WTC11 (cell line): ENCODE measurements around the gene TMX4.

Experiments used
- RORB ChIP-seq: fragments of 250-450 bp; sonication (Bioruptor Pico); IDR thresholded peaks from 2 replicates; pipeline ENCODE4 v1.9.0; 2021; ENCODE audit warnings: mild to moderate bottlenecking
- TF ChIP-seq, protein P1 (sequence below): fragments of 200-600 bp; IDR thresholded peaks from 2 replicates; pipeline ENCODE4 v1.8.0; 2022; ENCODE audit warnings: antibody characterized with exemption
- TF ChIP-seq, protein P2 (sequence below): sonication (generic); formaldehyde crosslinking; IDR thresholded peaks from 2 replicates; pipeline ENCODE4 v1.8.1; 2023; ENCODE audit warnings: mild to moderate bottlenecking, missing genetic modification reagents
- TF ChIP-seq, protein P3 (sequence below): sonication (generic); formaldehyde crosslinking; IDR thresholded peaks from 2 replicates; pipeline ENCODE4 v1.8.1; 2023; ENCODE audit warnings: mild to moderate bottlenecking, missing genetic modification reagents

DNA sequence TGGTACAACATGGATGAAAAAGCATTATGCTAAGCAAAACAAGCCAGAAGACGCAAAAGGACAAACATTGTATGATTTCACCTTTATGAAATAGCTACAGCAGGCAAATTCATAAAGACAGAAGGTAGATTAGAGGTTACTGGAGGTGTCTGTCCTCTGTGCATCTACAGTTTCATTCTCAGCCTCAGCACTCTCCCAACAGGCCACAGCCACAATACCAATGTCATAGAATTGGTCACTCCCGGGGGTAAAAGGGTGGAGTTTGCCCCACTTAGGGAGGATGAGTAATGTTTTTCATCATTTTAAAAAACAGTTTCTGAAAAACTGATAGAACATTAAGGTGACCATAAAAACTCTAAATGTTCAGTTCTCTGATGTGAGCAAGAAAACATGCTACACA, 17.2 kb upstream of the TMX4 start:
- TF ChIP-seq, protein P1, sequence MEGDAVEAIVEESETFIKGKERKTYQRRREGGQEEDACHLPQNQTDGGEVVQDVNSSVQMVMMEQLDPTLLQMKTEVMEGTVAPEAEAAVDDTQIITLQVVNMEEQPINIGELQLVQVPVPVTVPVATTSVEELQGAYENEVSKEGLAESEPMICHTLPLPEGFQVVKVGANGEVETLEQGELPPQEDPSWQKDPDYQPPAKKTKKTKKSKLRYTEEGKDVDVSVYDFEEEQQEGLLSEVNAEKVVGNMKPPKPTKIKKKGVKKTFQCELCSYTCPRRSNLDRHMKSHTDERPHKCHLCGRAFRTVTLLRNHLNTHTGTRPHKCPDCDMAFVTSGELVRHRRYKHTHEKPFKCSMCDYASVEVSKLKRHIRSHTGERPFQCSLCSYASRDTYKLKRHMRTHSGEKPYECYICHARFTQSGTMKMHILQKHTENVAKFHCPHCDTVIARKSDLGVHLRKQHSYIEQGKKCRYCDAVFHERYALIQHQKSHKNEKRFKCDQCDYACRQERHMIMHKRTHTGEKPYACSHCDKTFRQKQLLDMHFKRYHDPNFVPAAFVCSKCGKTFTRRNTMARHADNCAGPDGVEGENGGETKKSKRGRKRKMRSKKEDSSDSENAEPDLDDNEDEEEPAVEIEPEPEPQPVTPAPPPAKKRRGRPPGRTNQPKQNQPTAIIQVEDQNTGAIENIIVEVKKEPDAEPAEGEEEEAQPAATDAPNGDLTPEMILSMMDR: no peak
- TF ChIP-seq, protein P2, sequence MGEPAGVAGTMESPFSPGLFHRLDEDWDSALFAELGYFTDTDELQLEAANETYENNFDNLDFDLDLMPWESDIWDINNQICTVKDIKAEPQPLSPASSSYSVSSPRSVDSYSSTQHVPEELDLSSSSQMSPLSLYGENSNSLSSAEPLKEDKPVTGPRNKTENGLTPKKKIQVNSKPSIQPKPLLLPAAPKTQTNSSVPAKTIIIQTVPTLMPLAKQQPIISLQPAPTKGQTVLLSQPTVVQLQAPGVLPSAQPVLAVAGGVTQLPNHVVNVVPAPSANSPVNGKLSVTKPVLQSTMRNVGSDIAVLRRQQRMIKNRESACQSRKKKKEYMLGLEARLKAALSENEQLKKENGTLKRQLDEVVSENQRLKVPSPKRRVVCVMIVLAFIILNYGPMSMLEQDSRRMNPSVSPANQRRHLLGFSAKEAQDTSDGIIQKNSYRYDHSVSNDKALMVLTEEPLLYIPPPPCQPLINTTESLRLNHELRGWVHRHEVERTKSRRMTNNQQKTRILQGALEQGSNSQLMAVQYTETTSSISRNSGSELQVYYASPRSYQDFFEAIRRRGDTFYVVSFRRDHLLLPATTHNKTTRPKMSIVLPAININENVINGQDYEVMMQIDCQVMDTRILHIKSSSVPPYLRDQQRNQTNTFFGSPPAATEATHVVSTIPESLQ (CRISPR knock-in tag): no peak
- TF ChIP-seq, protein P3, sequence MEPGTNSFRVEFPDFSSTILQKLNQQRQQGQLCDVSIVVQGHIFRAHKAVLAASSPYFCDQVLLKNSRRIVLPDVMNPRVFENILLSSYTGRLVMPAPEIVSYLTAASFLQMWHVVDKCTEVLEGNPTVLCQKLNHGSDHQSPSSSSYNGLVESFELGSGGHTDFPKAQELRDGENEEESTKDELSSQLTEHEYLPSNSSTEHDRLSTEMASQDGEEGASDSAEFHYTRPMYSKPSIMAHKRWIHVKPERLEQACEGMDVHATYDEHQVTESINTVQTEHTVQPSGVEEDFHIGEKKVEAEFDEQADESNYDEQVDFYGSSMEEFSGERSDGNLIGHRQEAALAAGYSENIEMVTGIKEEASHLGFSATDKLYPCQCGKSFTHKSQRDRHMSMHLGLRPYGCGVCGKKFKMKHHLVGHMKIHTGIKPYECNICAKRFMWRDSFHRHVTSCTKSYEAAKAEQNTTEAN: no peak
- TF ChIP-seq RORB: no peak
